ENCODE measurements around the gene CCDC89.

The CCDC89 gene

GRCh38 chr11:85634747-85635146, 51.2 kb downstream of the CCDC89 start:
- no peak for TF ChIP-seq SALL2 (tag by site-specific recombination; IDR thresholded peaks at IDR 0.05; ENCODE audit: borderline replicate concordance)
- TF ChIP-seq ZNF624 (tag by site-specific recombination; IDR thresholded peaks at IDR 0.05): no peak
- TF ChIP-seq PRDM2 (tag by site-specific recombination; IDR thresholded peaks at IDR 0.05; ENCODE audit: borderline replicate concordance): no peak
- TF ChIP-seq ZBTB8A (tag by site-specific recombination; IDR thresholded peaks at IDR 0.05): no peak
- TF ChIP-seq ZNF791 (tag by site-specific recombination; IDR thresholded peaks at IDR 0.05): no peak
- no peak for TF ChIP-seq ZNF560 (tag by site-specific recombination; IDR thresholded peaks at IDR 0.05; ENCODE audit: borderline replicate concordance)
- no peak for TF ChIP-seq ZNF48 (tag by site-specific recombination; IDR thresholded peaks at IDR 0.05)
- no peak for TF ChIP-seq ZNF555 (tag by site-specific recombination; conservative IDR thresholded peaks at IDR 0.05)
- no peak for TF ChIP-seq KLF17 (tag by site-specific recombination; IDR thresholded peaks at IDR 0.05)
- no peak for TF ChIP-seq OSR2 (tag by site-specific recombination; IDR thresholded peaks at IDR 0.05)
- TF ChIP-seq ZNF558 (tag by site-specific recombination; IDR thresholded peaks at IDR 0.05): no peak
- no peak for TF ChIP-seq OVOL3 (tag by site-specific recombination; IDR thresholded peaks at IDR 0.05)
- TF ChIP-seq ZNF843 (tag by site-specific recombination; IDR thresholded peaks at IDR 0.05): no peak
- no peak for TF ChIP-seq ZNF175 (tag by site-specific recombination; IDR thresholded peaks at IDR 0.05)
- peaks cover 9 to 52% of the 10 kb centered on the region in 2 experiments; a peak in 2 of 3 replicates for H3K36me3 ChIP-seq (ENCODE audit: control insufficient read depth in 2 of 2, insufficient read depth in 1 of 2, low read length in 2 of 2)
- no peaks in the 10 kb centered on the region for H3K4me1 ChIP-seq (ENCODE audit: control insufficient read depth, insufficient read depth, low read length)
- POLR2A ChIA-PET: interaction anchor here (1.4 to 3.7 kb wide), 2 partner anchors 13 to 17 kb away, joined by 3 to 24 read pairs; partner anchors contain the start of gene TMEM126A
- CTCF ChIA-PET: no interaction called here
- no peaks in the 10 kb centered on the region for H3K9me3 ChIP-seq (ENCODE audit: control insufficient read depth, insufficient read depth, low read depth, low read length)
- no peak overlapping the region for H3K4me3 ChIP-seq (ENCODE audit: low read depth, low read length)
- no peak overlapping the region for H3K27ac ChIP-seq (ENCODE audit: extremely low read depth, low read depth, low read length)
